ENCODE data around the gene XRCC5.

- TF ChIP-seq CTCF (IDR thresholded peaks at IDR 0.05; ENCODE audit: low read length) (no peak), EZH2 (IDR thresholded peaks at IDR 0.05; ENCODE audit: borderline replicate concordance, low read length) (no peak)
Observed at GRCh38 chr2:216192181-216192580, 83.0 kb downstream of the XRCC5 start.

Measured in OCI-LY1 (cell line).